Measurements from ENCODE around the gene SLC10A6.

Gene SLC10A6

GRCh38 chr4:86815653-86816052, 33.5 kb downstream of the SLC10A6 start:
- DNase-seq (ENCODE audit: insufficient read length, low spot score), result no peak
- no peak for TF ChIP-seq TAF1 (IDR thresholded peaks at IDR 0.05; ENCODE audit: low read depth, low read length)
- TF ChIP-seq PAX5 (IDR thresholded peaks at IDR 0.05; ENCODE audit: insufficient read depth, low read length, severe bottlenecking), result no peak
- TF ChIP-seq POLR2A (IDR thresholded peaks at IDR 0.05; ENCODE audit: low read depth, low read length), result no peak
- no peak for TF ChIP-seq POU2F2 (IDR thresholded peaks at IDR 0.05; ENCODE audit: low read depth, low read length)
- TF ChIP-seq POLR2AphosphoS5 (IDR thresholded peaks at IDR 0.05; ENCODE audit: low read depth, low read length), result no peak
- no peak for TF ChIP-seq SPI1 (IDR thresholded peaks at IDR 0.05; ENCODE audit: low read depth, low read length)
- no peak for FAIRE-seq

GRCh38 chr4:86810847-86811246, 38.3 kb downstream of the SLC10A6 start:
- TF ChIP-seq POLR2AphosphoS5 (IDR thresholded peaks at IDR 0.05; ENCODE audit: low read depth, low read length), result no peak
- TF ChIP-seq TAF1 (IDR thresholded peaks at IDR 0.05; ENCODE audit: low read depth, low read length), result no peak
- no peak for TF ChIP-seq PAX5 (IDR thresholded peaks at IDR 0.05; ENCODE audit: insufficient read depth, low read length, severe bottlenecking)
- TF ChIP-seq POLR2A (IDR thresholded peaks at IDR 0.05; ENCODE audit: low read depth, low read length), result no peak
- TF ChIP-seq SPI1 (IDR thresholded peaks at IDR 0.05; ENCODE audit: low read depth, low read length), result no peak
- no peak for TF ChIP-seq POU2F2 (IDR thresholded peaks at IDR 0.05; ENCODE audit: low read depth, low read length)
- no peak for FAIRE-seq

GRCh38 chr4:86809809-86810208, 39.4 kb downstream of the SLC10A6 start:
- FAIRE-seq, result peak; percentile 28
- no peak for TF ChIP-seq POLR2A (IDR thresholded peaks at IDR 0.05; ENCODE audit: low read depth, low read length)
- TF ChIP-seq POU2F2 (IDR thresholded peaks at IDR 0.05; ENCODE audit: low read depth, low read length), result no peak
- TF ChIP-seq PAX5 (IDR thresholded peaks at IDR 0.05; ENCODE audit: insufficient read depth, low read length, severe bottlenecking), result no peak
- TF ChIP-seq POLR2AphosphoS5 (IDR thresholded peaks at IDR 0.05; ENCODE audit: low read depth, low read length), result no peak
- TF ChIP-seq TAF1 (IDR thresholded peaks at IDR 0.05; ENCODE audit: low read depth, low read length), result no peak
- no peak for TF ChIP-seq SPI1 (IDR thresholded peaks at IDR 0.05; ENCODE audit: low read depth, low read length)
- DNase-seq (ENCODE audit: insufficient read length, low spot score), result no peak

More at GRCh38 chr4:86810847-86811246, 38.3 kb downstream of the SLC10A6 start:
- DNase-seq (ENCODE audit: insufficient read length, low spot score), result no peak

- no peak for TF ChIP-seq SPI1 (IDR thresholded peaks at IDR 0.05; ENCODE audit: low read depth, low read length)
- TF ChIP-seq TAF1 (IDR thresholded peaks at IDR 0.05; ENCODE audit: low read depth, low read length), result no peak
- no peak for TF ChIP-seq POU2F2 (IDR thresholded peaks at IDR 0.05; ENCODE audit: low read depth, low read length)
- no peak for TF ChIP-seq POLR2AphosphoS5 (IDR thresholded peaks at IDR 0.05; ENCODE audit: low read depth, low read length)
- no peak for TF ChIP-seq POLR2A (IDR thresholded peaks at IDR 0.05; ENCODE audit: low read depth, low read length)
- TF ChIP-seq PAX5 (IDR thresholded peaks at IDR 0.05; ENCODE audit: insufficient read depth, low read length, severe bottlenecking), result no peak
- DNase-seq (ENCODE audit: insufficient read length, low spot score), result no peak
- FAIRE-seq, result no peak
Observed at GRCh38 chr4:86791126-86791525, 58.1 kb downstream of the SLC10A6 start.

- DNase-seq (ENCODE audit: insufficient read length, low spot score) (no peak), FAIRE-seq (no peak)
- no peak for TF ChIP-seq POU2F2 (IDR thresholded peaks at IDR 0.05; ENCODE audit: low read depth, low read length)
- TF ChIP-seq SPI1 (IDR thresholded peaks at IDR 0.05; ENCODE audit: low read depth, low read length), result no peak
- TF ChIP-seq TAF1 (IDR thresholded peaks at IDR 0.05; ENCODE audit: low read depth, low read length), result no peak
- TF ChIP-seq PAX5 (IDR thresholded peaks at IDR 0.05; ENCODE audit: insufficient read depth, low read length, severe bottlenecking), result no peak
- no peak for TF ChIP-seq POLR2A (IDR thresholded peaks at IDR 0.05; ENCODE audit: low read depth, low read length)
- TF ChIP-seq POLR2AphosphoS5 (IDR thresholded peaks at IDR 0.05; ENCODE audit: low read depth, low read length), result no peak
Observed at GRCh38 chr4:86788826-86789225, 60.4 kb downstream of the SLC10A6 start.

- DNase-seq (ENCODE audit: insufficient read length, low spot score), result no peak
- peak; percentile 28 for FAIRE-seq
Observed at GRCh38 chr4:86778175-86778574, 71.0 kb downstream of the SLC10A6 start.

GRCh38 chr4:86775061-86775460, 74.1 kb downstream of the SLC10A6 start:
- TF ChIP-seq POLR2A (IDR thresholded peaks at IDR 0.05; ENCODE audit: low read depth, low read length) (no peak), TAF1 (IDR thresholded peaks at IDR 0.05; ENCODE audit: low read depth, low read length) (no peak), POLR2AphosphoS5 (IDR thresholded peaks at IDR 0.05; ENCODE audit: low read depth, low read length) (no peak)
- DNase-seq (ENCODE audit: insufficient read length, low spot score) (no peak), FAIRE-seq (no peak)

More at GRCh38 chr4:86778175-86778574, 71.0 kb downstream of the SLC10A6 start:
- TF ChIP-seq POLR2A (IDR thresholded peaks at IDR 0.05; ENCODE audit: low read depth, low read length) (no peak), PAX5 (IDR thresholded peaks at IDR 0.05; ENCODE audit: insufficient read depth, low read length, severe bottlenecking) (no peak), POLR2AphosphoS5 (IDR thresholded peaks at IDR 0.05; ENCODE audit: low read depth, low read length) (no peak), TAF1 (IDR thresholded peaks at IDR 0.05; ENCODE audit: low read depth, low read length) (no peak), SPI1 (IDR thresholded peaks at IDR 0.05; ENCODE audit: low read depth, low read length) (no peak), POU2F2 (IDR thresholded peaks at IDR 0.05; ENCODE audit: low read depth, low read length) (no peak)
